ENCODE data around the gene TMEM45B.
"Not testable (repeated sequence)": the region's sequence is repeated elsewhere in the genome, so short reads cannot be mapped to it uniquely, and the experiment has no call there.

Gene TMEM45B

GRCh38 chr11:129786112-129786416 lies 29.6 kb upstream of the TMEM45B start:
- not testable (repeated sequence) for H3K27ac ChIP-seq (ENCODE audit: low read depth in 2 of 2, low read length in 2 of 2); H3K36me3 ChIP-seq (ENCODE audit: control insufficient read depth in 2 of 2, insufficient read depth in 2 of 2, low read length in 2 of 2); H3K9ac ChIP-seq (ENCODE audit: low read depth in 1 of 2, low read length in 2 of 2); H3K4me3 ChIP-seq (ENCODE audit: low read length in 2 of 2); H3K9me3 ChIP-seq (ENCODE audit: control insufficient read depth in 2 of 2, low read length in 2 of 2); H3K27me3 ChIP-seq (ENCODE audit: control insufficient read depth in 2 of 2, insufficient read depth in 2 of 2, low read length in 2 of 2)
- peaks cover 4 to 13% of the 10 kb centered on the region in 2 donors for H3K4me1 ChIP-seq (ENCODE audit: control insufficient read depth in 2 of 2, insufficient read depth in 2 of 2, low read length in 2 of 2)

- Histone ChIP-seq H3K4me1 (ENCODE audit: control insufficient read depth in 2 of 2, insufficient read depth in 2 of 2, low read length in 2 of 2) (peaks cover 4 to 13% of the 10 kb centered on the region in 2 donors), H3K27ac (ENCODE audit: low read depth in 2 of 2, low read length in 2 of 2) (no peak overlapping the region), H3K27me3 (ENCODE audit: control insufficient read depth in 2 of 2, insufficient read depth in 2 of 2, low read length in 2 of 2) (no peaks in the 10 kb centered on the region), H3K9me3 (ENCODE audit: control insufficient read depth in 2 of 2, low read length in 2 of 2) (no peaks in the 10 kb centered on the region), H3K9ac (ENCODE audit: low read depth in 1 of 2, low read length in 2 of 2) (no peak overlapping the region), H3K4me3 (ENCODE audit: low read length in 2 of 2) (no peak overlapping the region), H3K36me3 (ENCODE audit: control insufficient read depth in 2 of 2, insufficient read depth in 2 of 2, low read length in 2 of 2) (no peaks in the 10 kb centered on the region)
Observed at GRCh38 chr11:129787532-129788155, 28.0 kb upstream of the TMEM45B start.

DNA sequence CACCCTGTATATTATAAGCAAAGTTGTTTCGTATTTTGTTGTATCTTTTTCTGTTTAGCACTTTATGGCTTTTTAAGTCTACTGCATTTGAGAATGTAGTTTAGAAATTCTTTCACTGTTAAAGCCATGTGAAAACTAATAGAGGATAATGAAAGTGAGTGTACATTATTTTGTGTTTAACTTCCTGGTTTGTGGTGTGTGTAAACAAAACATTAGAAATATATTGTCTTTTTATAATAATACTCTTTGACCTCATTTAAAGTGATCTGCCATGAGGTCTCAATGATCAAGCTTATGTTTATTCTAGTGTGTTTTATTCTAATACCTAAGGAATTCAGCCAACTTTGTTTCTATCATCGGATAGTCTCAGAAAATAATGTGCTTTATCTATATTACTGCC lies 27.4 kb upstream of the TMEM45B start:
- no peak overlapping the region for H3K27ac ChIP-seq (ENCODE audit: low read depth in 2 of 2, low read length in 2 of 2)
- no peaks in the 10 kb centered on the region for H3K9me3 ChIP-seq (ENCODE audit: control insufficient read depth in 2 of 2, low read length in 2 of 2)
- no peaks in the 10 kb centered on the region for H3K27me3 ChIP-seq (ENCODE audit: control insufficient read depth in 2 of 2, insufficient read depth in 2 of 2, low read length in 2 of 2)
- no peak overlapping the region for H3K9ac ChIP-seq (ENCODE audit: low read depth in 1 of 2, low read length in 2 of 2)
- no peaks in the 10 kb centered on the region for H3K36me3 ChIP-seq (ENCODE audit: control insufficient read depth in 2 of 2, insufficient read depth in 2 of 2, low read length in 2 of 2)
- H3K4me1 ChIP-seq (ENCODE audit: control insufficient read depth in 2 of 2, insufficient read depth in 2 of 2, low read length in 2 of 2) = peaks cover 4 to 13% of the 10 kb centered on the region in 2 donors
- no peak overlapping the region for H3K4me3 ChIP-seq (ENCODE audit: low read length in 2 of 2)

DNA sequence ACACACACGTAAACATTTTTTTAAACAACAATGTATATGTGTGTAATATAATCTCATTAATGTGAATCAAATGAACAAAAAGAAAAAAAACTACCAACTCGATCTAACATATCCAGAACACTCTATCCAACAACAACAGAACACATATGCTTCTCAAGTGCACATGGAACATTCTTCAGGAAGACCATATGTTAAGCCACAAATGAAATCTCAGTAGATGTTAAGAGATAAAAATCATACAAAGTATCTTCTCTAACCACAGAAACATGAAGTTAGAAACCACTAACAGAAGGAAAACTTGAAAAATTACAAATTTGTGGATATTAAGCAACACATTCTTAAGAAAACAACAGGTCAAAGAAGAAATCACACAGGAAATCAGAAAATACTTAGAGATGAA lies 25.5 kb upstream of the TMEM45B start:
- no peaks in the 10 kb centered on the region for H3K27me3 ChIP-seq (ENCODE audit: control insufficient read depth in 2 of 2, insufficient read depth in 2 of 2, low read length in 2 of 2)
- peaks cover 0 to 1% of the 10 kb centered on the region in 2 donors for H3K9me3 ChIP-seq (ENCODE audit: control insufficient read depth in 2 of 2, low read length in 2 of 2)
- peaks cover 4 to 13% of the 10 kb centered on the region in 2 donors for H3K4me1 ChIP-seq (ENCODE audit: control insufficient read depth in 2 of 2, insufficient read depth in 2 of 2, low read length in 2 of 2)
- H3K36me3 ChIP-seq (ENCODE audit: control insufficient read depth in 2 of 2, insufficient read depth in 2 of 2, low read length in 2 of 2) = no peaks in the 10 kb centered on the region
- no peak overlapping the region for H3K4me3 ChIP-seq (ENCODE audit: low read length in 2 of 2)
- H3K27ac ChIP-seq (ENCODE audit: low read depth in 2 of 2, low read length in 2 of 2) = no peak overlapping the region
- H3K9ac ChIP-seq (ENCODE audit: low read depth in 1 of 2, low read length in 2 of 2) = no peak overlapping the region

- Histone ChIP-seq H3K36me3 (ENCODE audit: control insufficient read depth in 2 of 2, insufficient read depth in 2 of 2, low read length in 2 of 2) (no peaks in the 10 kb centered on the region), H3K4me1 (ENCODE audit: control insufficient read depth in 2 of 2, insufficient read depth in 2 of 2, low read length in 2 of 2) (peaks cover 4 to 11% of the 10 kb centered on the region in 2 donors), H3K4me3 (ENCODE audit: low read length in 2 of 2) (no peak overlapping the region), H3K27me3 (ENCODE audit: control insufficient read depth in 2 of 2, insufficient read depth in 2 of 2, low read length in 2 of 2) (no peaks in the 10 kb centered on the region), H3K27ac (ENCODE audit: low read depth in 2 of 2, low read length in 2 of 2) (no peak overlapping the region), H3K9ac (ENCODE audit: low read depth in 1 of 2, low read length in 2 of 2) (no peak overlapping the region), H3K9me3 (ENCODE audit: control insufficient read depth in 2 of 2, low read length in 2 of 2) (peaks cover 0 to 6% of the 10 kb centered on the region in 2 donors)
Observed at GRCh38 chr11:129791515-129791914, 24.1 kb upstream of the TMEM45B start.

DNA sequence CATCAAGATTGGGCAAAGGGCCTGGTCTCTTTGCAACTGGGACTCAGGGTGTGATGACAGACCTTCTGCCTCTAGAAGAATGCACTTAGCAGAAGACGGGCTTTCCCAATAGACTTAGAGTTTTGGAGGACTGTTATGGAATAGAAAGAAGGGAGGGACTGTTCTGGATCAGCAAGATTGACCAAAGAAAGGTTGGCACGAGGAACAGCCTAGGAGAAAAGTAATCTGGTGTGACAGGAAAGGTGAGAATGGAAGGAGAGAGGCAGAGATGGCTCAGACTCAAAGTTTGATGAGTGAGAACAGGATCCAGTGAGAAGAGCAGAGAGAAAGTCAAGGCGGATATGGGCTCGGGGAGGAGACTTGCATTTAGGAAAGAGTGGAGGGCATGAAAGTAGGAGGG lies 23.0 kb upstream of the TMEM45B start:
- H3K27me3 ChIP-seq (ENCODE audit: control insufficient read depth in 2 of 2, insufficient read depth in 2 of 2, low read length in 2 of 2) = no peaks in the 10 kb centered on the region
- H3K36me3 ChIP-seq (ENCODE audit: control insufficient read depth in 2 of 2, insufficient read depth in 2 of 2, low read length in 2 of 2) = no peaks in the 10 kb centered on the region
- H3K4me1 ChIP-seq (ENCODE audit: control insufficient read depth in 2 of 2, insufficient read depth in 2 of 2, low read length in 2 of 2) = peaks cover under 1 to 8% of the 10 kb centered on the region in 2 donors
- H3K9me3 ChIP-seq (ENCODE audit: control insufficient read depth in 2 of 2, low read length in 2 of 2) = peaks cover 0 to 6% of the 10 kb centered on the region in 2 donors
- H3K27ac ChIP-seq (ENCODE audit: low read depth in 2 of 2, low read length in 2 of 2) = no peak overlapping the region
- H3K4me3 ChIP-seq (ENCODE audit: low read length in 2 of 2) = no peak overlapping the region
- no peak overlapping the region for H3K9ac ChIP-seq (ENCODE audit: low read depth in 1 of 2, low read length in 2 of 2)

- H3K9ac ChIP-seq (ENCODE audit: low read depth in 1 of 2, low read length in 2 of 2) = no peak overlapping the region
- no peaks in the 10 kb centered on the region for H3K36me3 ChIP-seq (ENCODE audit: control insufficient read depth in 2 of 2, insufficient read depth in 2 of 2, low read length in 2 of 2)
- no peaks in the 10 kb centered on the region for H3K4me1 ChIP-seq (ENCODE audit: control insufficient read depth in 2 of 2, insufficient read depth in 2 of 2, low read length in 2 of 2)
- no peak overlapping the region for H3K4me3 ChIP-seq (ENCODE audit: low read length in 2 of 2)
- no peak overlapping the region for H3K27ac ChIP-seq (ENCODE audit: low read depth in 2 of 2, low read length in 2 of 2)
- H3K27me3 ChIP-seq (ENCODE audit: control insufficient read depth in 2 of 2, insufficient read depth in 2 of 2, low read length in 2 of 2) = no peaks in the 10 kb centered on the region
- H3K9me3 ChIP-seq (ENCODE audit: control insufficient read depth in 2 of 2, low read length in 2 of 2) = peaks cover 0 to 6% of the 10 kb centered on the region in 2 donors
Observed at GRCh38 chr11:129795089-129795488, 20.6 kb upstream of the TMEM45B start.

GRCh38 chr11:129798212-129798611 lies 17.4 kb upstream of the TMEM45B start:
- Histone ChIP-seq H3K4me3 (ENCODE audit: low read length in 2 of 2) (no peak overlapping the region), H3K36me3 (ENCODE audit: control insufficient read depth in 2 of 2, insufficient read depth in 2 of 2, low read length in 2 of 2) (no peaks in the 10 kb centered on the region), H3K27me3 (ENCODE audit: control insufficient read depth in 2 of 2, insufficient read depth in 2 of 2, low read length in 2 of 2) (no peaks in the 10 kb centered on the region), H3K27ac (ENCODE audit: low read depth in 2 of 2, low read length in 2 of 2) (peak overlapping the region; percentile 25 to 49), H3K9ac (ENCODE audit: low read depth in 1 of 2, low read length in 2 of 2) (no peak overlapping the region), H3K9me3 (ENCODE audit: control insufficient read depth in 2 of 2, low read length in 2 of 2) (peaks cover 0 to 6% of the 10 kb centered on the region in 2 donors), H3K4me1 (ENCODE audit: control insufficient read depth in 2 of 2, insufficient read depth in 2 of 2, low read length in 2 of 2) (peaks cover 1 to 3% of the 10 kb centered on the region in 2 donors)

GRCh38 chr11:129800162-129800561 lies 15.5 kb upstream of the TMEM45B start:
- not testable (repeated sequence) for H3K27me3 ChIP-seq (ENCODE audit: control insufficient read depth in 2 of 2, insufficient read depth in 2 of 2, low read length in 2 of 2); H3K4me3 ChIP-seq (ENCODE audit: low read length in 2 of 2); H3K36me3 ChIP-seq (ENCODE audit: control insufficient read depth in 2 of 2, insufficient read depth in 2 of 2, low read length in 2 of 2); H3K9me3 ChIP-seq (ENCODE audit: control insufficient read depth in 2 of 2, low read length in 2 of 2); H3K4me1 ChIP-seq (ENCODE audit: control insufficient read depth in 2 of 2, insufficient read depth in 2 of 2, low read length in 2 of 2); H3K27ac ChIP-seq (ENCODE audit: low read depth in 2 of 2, low read length in 2 of 2); H3K9ac ChIP-seq (ENCODE audit: low read depth in 1 of 2, low read length in 2 of 2)

DNA sequence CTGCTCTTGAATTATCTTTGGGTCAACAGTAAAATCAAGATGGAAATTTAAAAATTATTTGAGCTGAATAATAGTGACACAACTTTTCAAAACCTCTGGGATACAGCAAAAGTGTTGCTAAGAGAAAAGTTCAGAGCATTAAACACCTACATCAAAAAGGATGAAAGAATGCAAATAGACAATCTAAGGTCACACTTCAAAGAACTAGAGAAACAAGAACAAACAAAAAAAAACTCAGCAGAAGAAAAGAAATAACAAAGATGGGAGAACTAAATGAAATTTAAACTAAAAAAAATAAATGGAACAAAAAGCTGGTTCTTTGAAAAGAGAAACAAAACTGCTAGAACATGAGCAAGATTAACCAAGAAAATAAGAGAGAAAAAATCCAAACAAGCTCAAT lies 15.0 kb upstream of the TMEM45B start:
- H3K9ac ChIP-seq (ENCODE audit: low read depth in 1 of 2, low read length in 2 of 2) = no peak overlapping the region

DNA sequence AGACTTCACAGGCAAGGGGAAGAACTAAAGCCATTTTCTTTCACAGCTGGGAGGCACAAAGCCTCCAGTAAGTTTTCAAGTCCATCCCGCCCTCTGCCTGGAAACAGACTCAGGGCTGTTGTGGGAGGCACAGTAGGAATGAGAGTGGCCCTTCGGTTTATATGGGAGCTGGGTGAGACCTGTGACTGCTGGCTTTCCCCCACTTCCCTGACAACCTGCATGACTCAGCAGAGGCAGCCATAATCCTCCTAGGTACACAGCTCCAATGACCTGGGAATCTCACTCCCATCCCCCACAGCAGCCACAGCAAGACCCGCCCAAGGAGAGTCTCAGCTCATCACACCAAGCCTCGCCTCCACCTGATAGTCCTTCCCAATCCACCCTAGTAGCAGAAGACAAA lies 12.1 kb upstream of the TMEM45B start:
- peak overlapping the region; percentile 72 to 73 for H3K27ac ChIP-seq (ENCODE audit: low read depth in 2 of 2, low read length in 2 of 2)
- H3K36me3 ChIP-seq (ENCODE audit: control insufficient read depth in 2 of 2, insufficient read depth in 2 of 2, low read length in 2 of 2) = no peaks in the 10 kb centered on the region
- H3K9me3 ChIP-seq (ENCODE audit: control insufficient read depth in 2 of 2, low read length in 2 of 2) = no peaks in the 10 kb centered on the region
- H3K4me1 ChIP-seq (ENCODE audit: control insufficient read depth in 2 of 2, insufficient read depth in 2 of 2, low read length in 2 of 2) = peaks cover 7% of the 10 kb centered on the region in 2 donors
- no peaks in the 10 kb centered on the region for H3K27me3 ChIP-seq (ENCODE audit: control insufficient read depth in 2 of 2, insufficient read depth in 2 of 2, low read length in 2 of 2)
- peak overlapping the region in 1 of 2 donors; percentile 37 for H3K9ac ChIP-seq (ENCODE audit: low read depth in 1 of 2, low read length in 2 of 2)
- H3K4me3 ChIP-seq (ENCODE audit: low read length in 2 of 2) = peak overlapping the region; percentile 20 to 29

More for the DNA sequence above, 15.0 kb upstream of the TMEM45B start:
- no peaks in the 10 kb centered on the region for H3K36me3 ChIP-seq (ENCODE audit: control insufficient read depth in 2 of 2, insufficient read depth in 2 of 2, low read length in 2 of 2)
- no peaks in the 10 kb centered on the region for H3K27me3 ChIP-seq (ENCODE audit: control insufficient read depth in 2 of 2, insufficient read depth in 2 of 2, low read length in 2 of 2)
- H3K9me3 ChIP-seq (ENCODE audit: control insufficient read depth in 2 of 2, low read length in 2 of 2) = peaks cover 0 to under 1% of the 10 kb centered on the region in 2 donors
- no peak overlapping the region for H3K4me3 ChIP-seq (ENCODE audit: low read length in 2 of 2)
- peaks cover 7% of the 10 kb centered on the region in 2 donors for H3K4me1 ChIP-seq (ENCODE audit: control insufficient read depth in 2 of 2, insufficient read depth in 2 of 2, low read length in 2 of 2)
- no peak overlapping the region for H3K27ac ChIP-seq (ENCODE audit: low read depth in 2 of 2, low read length in 2 of 2)

Data from mucosa of rectum (tissue), 2 donors.